Stimulated activated CD4-positive, alpha-beta T cell treated with anti-CD3 and anti-CD28 coated beads, Interleukin-1b, Interleukin-23, amount 100 ng/mL, for 1 hour (primary cell): ENCODE results near the gene TMPRSS3.

Experiments used
- DNase-seq, 2 donors: peaks; one replicate each; pipeline ENCODE4 v3.0.0-alpha.2; 2020; ENCODE audit warnings: low read depth in 2 of 2

The TMPRSS3 gene

GRCh38 chr21:42395905-42396651 is at the start of gene TMPRSS3:
TSS of gene TMPRSS3 (minus strand) at chr21:42396052. CDS start at chr21:42395417, 635 bp downstream.
- DNase-seq: no peak

DNA sequence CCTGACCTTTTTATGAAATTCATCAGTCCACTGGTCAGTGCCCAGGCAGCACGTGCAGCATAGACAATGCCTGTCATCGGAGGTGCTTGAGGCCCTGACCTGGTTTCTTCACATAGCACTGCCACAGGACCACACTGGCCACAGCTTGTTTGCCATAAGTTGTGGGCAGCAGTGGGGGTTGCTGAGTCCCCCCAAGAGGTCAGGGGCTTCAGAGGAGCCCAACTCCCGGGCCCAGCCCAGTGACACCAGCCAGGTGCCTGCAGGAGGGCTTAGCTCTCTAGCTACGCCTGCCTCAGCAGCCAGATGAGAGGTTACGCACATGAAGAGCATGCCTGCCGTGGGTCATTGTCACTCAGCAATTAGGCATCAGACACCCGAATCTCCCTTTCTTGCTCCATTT is 49.5 kb upstream of the TMPRSS3 start:
- no peak for DNase-seq

DNA sequence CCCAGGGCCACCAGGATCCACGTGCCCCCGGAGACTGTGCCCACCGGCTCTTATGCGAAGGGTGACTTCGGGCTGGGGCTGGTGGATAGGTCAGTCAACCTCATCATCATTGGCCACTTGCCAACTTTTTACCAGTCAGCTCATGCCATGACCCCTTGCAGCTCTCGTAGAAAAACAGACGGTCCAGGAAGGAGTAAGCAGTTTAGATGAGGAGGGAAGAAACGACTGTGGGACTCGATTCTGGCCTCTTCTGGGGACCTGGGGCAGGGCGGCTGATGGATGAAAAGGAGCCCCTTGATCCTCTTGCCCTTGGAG is 48.9 kb upstream of the TMPRSS3 start:
- no peak for DNase-seq

DNA sequence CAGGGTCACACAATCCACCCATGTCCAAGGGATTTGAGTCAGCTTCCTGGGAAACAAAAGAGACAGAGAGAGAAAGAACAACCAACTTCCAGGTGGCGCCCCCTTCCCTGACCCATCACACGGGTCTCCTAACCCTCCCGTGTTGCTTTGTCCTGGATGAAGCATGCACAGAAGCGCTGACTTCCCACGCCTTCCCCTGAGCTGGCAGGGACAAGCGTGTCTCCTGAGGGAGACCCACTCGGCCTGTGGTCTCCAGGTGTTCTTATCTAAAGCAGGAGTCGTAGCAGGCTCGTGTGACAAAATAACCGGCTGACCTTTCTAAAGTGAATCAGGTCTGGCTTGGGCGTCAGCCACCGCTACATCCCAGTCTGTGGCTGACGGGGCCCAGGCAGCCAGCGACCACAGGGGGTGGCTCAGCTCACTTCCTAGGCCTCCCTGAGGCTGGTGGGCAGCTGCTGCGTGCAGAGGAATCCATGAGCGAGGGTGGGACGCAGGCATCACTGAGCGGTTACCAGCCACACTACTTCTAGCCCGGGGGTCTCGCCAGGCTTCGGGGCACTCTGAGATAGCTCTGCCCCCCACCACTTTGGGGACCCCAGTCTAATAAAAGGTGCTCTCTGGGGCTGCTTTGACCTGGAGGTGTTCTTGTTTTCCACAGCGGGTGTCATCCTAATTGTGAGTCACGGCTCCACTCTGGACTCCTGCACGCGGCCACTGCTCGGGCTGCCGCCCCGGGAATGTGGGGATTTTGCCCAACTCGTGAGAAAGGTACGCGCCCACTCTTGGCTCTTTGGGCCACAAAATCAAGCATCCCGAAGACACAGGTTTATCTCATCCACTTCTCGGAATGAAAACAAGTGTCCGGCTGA is 48.3 kb upstream of the TMPRSS3 start:
- no peak for DNase-seq

GRCh38 chr21:42443181-42443785 is 47.4 kb upstream of the TMPRSS3 start:
- no peak for DNase-seq

GRCh38 chr21:42441963-42442362 is 46.1 kb upstream of the TMPRSS3 start:
- no peak for DNase-seq

- no peak for DNase-seq
Observed at GRCh38 chr21:42440187-42440792, 44.4 kb upstream of the TMPRSS3 start.

DNA sequence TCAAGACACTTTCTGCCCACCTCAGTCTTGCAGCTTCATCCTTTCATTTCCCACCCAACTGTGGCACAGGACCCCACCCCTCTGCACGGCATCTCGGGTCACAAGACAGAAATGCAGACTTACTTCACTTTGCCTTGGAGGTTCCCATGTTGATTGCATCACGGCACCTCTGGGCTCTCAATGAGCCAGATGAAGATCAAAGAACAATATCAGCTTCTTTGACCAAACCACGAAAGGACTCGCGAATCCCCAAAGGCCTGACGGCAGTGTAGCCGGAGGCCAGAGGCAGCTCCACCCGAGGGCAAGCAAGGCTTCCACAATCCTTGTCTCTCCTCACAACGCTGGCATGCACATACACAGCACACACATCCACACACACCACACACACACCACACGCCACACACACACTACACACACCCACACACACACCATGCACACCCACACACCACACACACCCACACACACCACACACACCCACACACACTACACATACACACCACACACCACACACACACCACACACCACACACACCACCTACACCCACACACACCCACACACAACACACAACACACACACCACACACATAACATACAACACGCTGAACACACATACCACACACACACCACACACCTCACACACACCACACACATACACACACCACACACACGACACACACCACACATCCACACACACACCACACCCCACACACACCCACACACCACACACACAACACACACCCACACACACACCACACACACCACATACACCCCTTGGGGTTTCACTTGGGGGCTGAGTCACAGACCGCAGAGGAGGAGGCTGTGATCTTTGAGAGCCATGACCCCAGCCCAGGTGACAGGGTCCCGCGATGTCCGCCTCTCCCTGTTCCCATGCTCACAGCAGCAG is 43.7 kb upstream of the TMPRSS3 start:
- DNase-seq: no peak

DNA sequence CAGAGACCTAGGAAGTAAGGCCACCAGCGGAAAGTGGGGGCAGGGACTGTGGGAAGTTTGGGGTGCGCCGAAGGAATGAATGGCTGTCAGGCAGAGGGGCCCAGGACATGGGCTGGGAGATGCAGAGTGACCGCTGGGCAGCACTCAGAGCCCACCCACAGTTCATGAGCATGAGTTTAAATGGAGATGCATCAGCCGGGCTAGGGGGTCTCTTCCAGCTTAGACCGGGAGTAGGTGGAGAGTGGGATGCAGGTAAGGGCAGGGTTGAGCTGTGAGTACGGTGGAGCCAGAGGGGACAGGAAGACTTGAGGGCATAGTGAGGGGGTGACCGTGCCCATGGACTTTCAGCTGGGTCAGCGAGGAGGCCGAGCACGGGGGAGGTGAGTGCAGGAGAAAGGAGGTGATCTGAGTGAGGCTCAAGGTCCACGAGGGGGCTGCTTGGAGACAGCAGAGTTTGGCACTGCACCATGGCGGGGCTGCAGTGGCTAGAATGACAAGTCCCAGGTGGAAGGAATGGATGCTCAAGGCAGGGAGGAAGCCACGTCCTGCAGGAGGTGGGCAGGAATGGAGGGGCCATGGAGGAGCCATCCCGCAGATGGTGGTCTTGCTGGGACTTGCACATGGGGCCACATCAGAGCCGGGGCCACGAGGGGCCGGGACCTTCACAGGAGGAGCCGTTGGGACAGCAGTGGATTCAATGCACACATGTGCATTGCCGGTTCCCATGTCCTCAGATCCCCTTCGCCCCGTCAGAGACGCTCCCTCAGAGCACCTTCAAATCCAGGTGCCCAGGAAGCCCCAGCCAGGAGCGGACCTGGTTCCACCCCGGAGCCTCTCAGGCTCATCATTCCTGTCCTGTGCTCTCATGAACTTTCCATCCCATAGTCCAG is 42.7 kb upstream of the TMPRSS3 start:
- no peak for DNase-seq

GRCh38 chr21:42437786-42438185 is 41.9 kb upstream of the TMPRSS3 start:
- no peak for DNase-seq

- no peak for DNase-seq
Observed at GRCh38 chr21:42436914-42437313, 41.1 kb upstream of the TMPRSS3 start.

- DNase-seq: no peak
Observed at GRCh38 chr21:42435833-42436232, 40.0 kb upstream of the TMPRSS3 start.

GRCh38 chr21:42435401-42435800 is 39.5 kb upstream of the TMPRSS3 start:
- no peak for DNase-seq

DNA sequence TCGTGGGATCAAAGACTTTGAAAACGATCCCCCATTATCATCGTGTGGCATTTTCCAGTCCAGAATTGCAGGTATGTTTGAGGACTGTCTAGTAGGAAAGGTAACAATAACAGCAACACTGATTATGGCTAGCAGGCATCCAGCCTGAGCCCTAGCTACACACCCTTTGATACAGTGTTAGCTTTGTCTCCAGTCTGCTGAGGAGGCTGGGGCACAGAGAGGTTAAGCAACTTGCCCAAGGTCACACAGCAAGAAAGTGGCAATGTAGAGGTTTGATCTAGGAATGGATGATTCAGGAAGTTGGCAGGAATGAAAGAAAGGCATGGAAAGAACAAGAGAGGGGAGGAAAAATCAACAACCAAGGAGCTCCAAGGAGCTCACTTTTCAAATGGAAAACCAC is 39.0 kb upstream of the TMPRSS3 start:
- DNase-seq: no peak

DNA sequence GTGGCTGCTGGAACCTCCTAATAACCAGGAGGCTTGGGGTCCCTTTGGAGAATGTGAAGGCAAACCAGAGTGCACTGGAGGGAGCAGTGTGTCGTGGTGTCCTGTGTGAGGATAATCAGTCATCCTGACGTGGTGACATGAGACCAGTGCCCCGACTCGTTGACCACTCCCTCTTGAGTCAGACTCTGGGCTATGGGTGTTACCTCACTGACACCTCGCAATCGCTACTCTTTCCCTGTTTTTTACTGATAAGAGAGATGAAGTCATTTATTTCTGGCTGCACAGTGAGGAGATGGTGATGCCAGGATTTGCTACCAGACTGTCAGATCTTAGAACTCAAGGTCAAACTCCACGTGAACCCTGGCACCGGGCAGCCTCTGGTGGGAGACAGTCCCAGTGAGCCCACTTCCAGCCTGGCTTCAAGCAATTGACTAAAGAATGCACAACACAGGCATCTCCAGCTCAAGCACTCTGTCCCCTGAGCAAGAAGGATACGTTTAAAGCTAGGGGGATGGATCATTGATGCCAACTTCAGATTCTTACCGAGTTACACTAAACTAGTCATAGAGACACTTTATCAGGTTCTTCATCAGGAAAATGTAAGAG is 38.2 kb upstream of the TMPRSS3 start:
- no peak for DNase-seq

GRCh38 chr21:42432695-42433094 is 36.8 kb upstream of the TMPRSS3 start:
- no peak for DNase-seq

DNA sequence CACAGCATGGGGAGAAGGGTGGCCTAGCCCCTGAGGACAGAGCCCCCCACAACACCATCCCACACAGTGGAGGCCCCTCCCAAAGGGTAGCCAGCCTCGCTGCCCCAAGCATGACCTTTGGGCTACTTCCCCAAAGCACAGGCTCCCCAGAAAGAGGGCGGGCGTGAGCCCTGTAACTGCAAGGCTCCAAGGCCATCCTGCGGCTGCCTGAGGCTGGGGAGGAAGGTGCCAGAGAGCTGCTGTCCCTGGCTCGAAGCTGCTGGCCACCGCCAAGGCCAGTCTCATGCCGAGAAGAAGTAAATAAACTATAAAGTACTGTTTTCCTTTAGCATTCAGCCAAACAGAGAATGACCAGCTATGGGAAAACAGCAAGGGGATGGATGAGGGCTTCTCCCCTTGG is 35.3 kb upstream of the TMPRSS3 start:
- no peak for DNase-seq

GRCh38 chr21:42430521-42430920 is 34.7 kb upstream of the TMPRSS3 start:
- DNase-seq: no peak

DNA sequence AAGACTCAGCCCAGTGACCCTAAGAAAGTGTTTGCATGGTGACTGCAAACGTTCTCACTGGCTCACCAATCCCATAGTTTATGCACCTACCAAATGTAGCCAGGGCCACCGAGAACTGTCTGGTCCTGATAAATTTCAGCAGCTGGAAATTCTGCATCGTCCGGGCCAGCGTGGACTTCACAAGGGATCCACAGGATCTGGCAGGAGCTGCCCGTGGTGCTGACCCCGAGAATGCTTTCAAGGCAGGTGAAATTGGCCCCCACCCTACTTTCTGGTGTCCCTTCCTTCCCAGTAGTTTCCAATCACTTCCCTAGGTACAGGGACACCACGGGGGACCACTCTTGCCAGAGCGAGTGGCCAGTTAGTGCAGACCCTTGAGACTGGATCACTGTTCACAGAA is 34.0 kb upstream of the TMPRSS3 start:
- no peak for DNase-seq

DNA sequence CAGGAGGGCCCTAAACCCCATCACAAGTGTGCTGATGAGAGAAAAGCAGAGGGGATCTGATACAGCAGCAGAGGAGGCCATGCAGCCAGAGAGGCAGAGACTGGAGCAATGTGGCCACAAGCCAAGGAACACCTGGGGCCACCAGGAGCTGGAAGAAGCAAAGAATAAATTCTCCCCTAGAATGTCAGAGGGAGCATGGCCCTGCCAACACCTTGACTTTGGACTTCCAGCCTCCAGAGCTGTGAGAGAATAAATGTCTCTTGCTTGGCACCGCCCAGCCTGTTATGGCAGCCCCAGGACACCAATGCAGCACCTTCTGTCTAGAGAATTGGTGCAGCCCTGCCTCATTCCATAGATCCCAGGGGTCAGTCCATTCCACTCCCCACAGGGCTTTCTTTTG is 33.2 kb upstream of the TMPRSS3 start:
- no peak for DNase-seq
